Measurements from ENCODE around the gene PRAMEF4.
"Not testable (repeated sequence)": the region's sequence is repeated elsewhere in the genome, so short reads cannot be mapped to it uniquely, and the experiment has no call there.

The PRAMEF4 gene

GRCh38 chr1:12886101-12886500 lies at the start of gene PRAMEF4:
PRAMEF4 (minus strand) TSS chr1:12886201; CDS start chr1:12883394, 2,807 bp downstream.
- not testable (repeated sequence) for DNase-seq (ENCODE audit: low read depth in 2 of 2)

GRCh38 chr1:12924368-12924767 lies 38.4 kb upstream of the PRAMEF4 start:
- not testable (repeated sequence) for DNase-seq (ENCODE audit: low read depth in 2 of 2)

GRCh38 chr1:12921749-12922148 lies 35.7 kb upstream of the PRAMEF4 start:
- not testable (repeated sequence) for DNase-seq (ENCODE audit: low read depth in 2 of 2)

GRCh38 chr1:12916310-12916709 lies 30.3 kb upstream of the PRAMEF4 start, which contains the start of gene PRAMEF7:
PRAMEF7 (plus strand) TSS chr1:12916610; CDS start chr1:12917693, 1,083 bp downstream.
- DNase-seq (ENCODE audit: low read depth in 2 of 2) = not testable (repeated sequence)

GRCh38 chr1:12903793-12904572 lies 18.0 kb upstream of the PRAMEF4 start:
- DNase-seq (ENCODE audit: low read depth in 2 of 2) = not testable (repeated sequence)

GRCh38 chr1:12899186-12899585 lies 13.2 kb upstream of the PRAMEF4 start:
- not testable (repeated sequence) for DNase-seq (ENCODE audit: low read depth in 2 of 2)

GRCh38 chr1:12898170-12898569 lies 12.2 kb upstream of the PRAMEF4 start, which contains the start of gene PRAMEF10:
PRAMEF10 (minus strand) TSS chr1:12898270; CDS start chr1:12895847, 2,423 bp downstream.
- DNase-seq (ENCODE audit: low read depth in 2 of 2) = not testable (repeated sequence)

GRCh38 chr1:12878453-12878852 lies 7.5 kb downstream of the PRAMEF4 start:
- DNase-seq (ENCODE audit: low read depth in 2 of 2) = not testable (repeated sequence)

- DNase-seq (ENCODE audit: low read depth in 2 of 2) = not testable (repeated sequence)
Measured at GRCh38 chr1:12863131-12863880, 22.7 kb downstream of the PRAMEF4 start.

GRCh38 chr1:12856786-12857185 lies 29.2 kb downstream of the PRAMEF4 start, which contains the start of gene PRAMEF2:
PRAMEF2 (plus strand) TSS chr1:12857086; CDS start chr1:12859010, 1,924 bp downstream.
- DNase-seq (ENCODE audit: low read depth in 2 of 2) = not testable (repeated sequence)

GRCh38 chr1:12851779-12852178 lies 34.2 kb downstream of the PRAMEF4 start:
- no peak for DNase-seq (ENCODE audit: low read depth in 2 of 2)

GRCh38 chr1:12848620-12849019 lies 37.4 kb downstream of the PRAMEF4 start, which contains the start of gene HNRNPCL1:
HNRNPCL1 (minus strand) TSS chr1:12848720; CDS start chr1:12848289, 431 bp downstream.
- not testable (repeated sequence) for DNase-seq (ENCODE audit: low read depth in 2 of 2)

- not testable (repeated sequence) for DNase-seq (ENCODE audit: low read depth in 2 of 2)
Measured at GRCh38 chr1:12833251-12833650, 52.8 kb downstream of the PRAMEF4 start.

GRCh38 chr1:12831310-12831709 lies 54.7 kb downstream of the PRAMEF4 start, which contains the start of gene PRAMEF11:
PRAMEF11 (minus strand) TSS chr1:12831410; CDS start chr1:12828789, 2,621 bp downstream.
- DNase-seq (ENCODE audit: low read depth in 2 of 2) = not testable (repeated sequence)
